IMR-90 (cell line): ENCODE measurements around the gene ADGRG1. TPM values are rescaled to one million over a fixed set of nuclear protein-coding genes. Genes with fewer than 3 reads are reported as not detected.

Experiments
- ATAC-seq: fragments of 200-7000 bp; cut with Tn5 transposase; 2 replicates; pipeline ENCODE4 v1.9.1; 2020; ENCODE audit warnings: low read depth, mild to moderate bottlenecking, moderate library complexity
- BruUV-seq: library from RNA; stranded (reverse); fragments of 400-500 nt; replicated peaks from 2 replicates; lab custom pipeline; 2021; lab: Mats Ljungman, UMichigan
- CTCF ChIA-PET: fragments of 300-600 bp; formaldehyde crosslinking; extraction: SDS; loops from one replicate; lab custom pipeline; 2021; ENCODE audit warnings: antibody characterized with exemption; lab: Yijun Ruan, JAX
- POLR2A ChIA-PET: fragments of 300-600 bp; sonication (Branson Sonifier 250); formaldehyde crosslinking; loops from one replicate; lab custom pipeline; 2022; ENCODE audit warnings: antibody characterized with exemption; ENCODE audit not compliant: unreplicated experiment; lab: Charles Lee
- DNase-seq: peaks from one replicate; pipeline ENCODE4 v3.0.0; 2013
- H2AFZ ChIP-seq: replicated peaks from 2 replicates; pipeline ENCODE3; 2013; ENCODE audit warnings: low read length, mild to moderate bottlenecking; ENCODE audit not compliant: poor library complexity
- H2AK5ac ChIP-seq: 2 replicates; pipeline ENCODE4 v1.6.1; 2013; ENCODE audit warnings: low read depth, low read length, inconsistent platforms
- H2AK9ac ChIP-seq: replicated peaks from 2 replicates; pipeline ENCODE3; 2013; ENCODE audit warnings: mild to moderate bottlenecking, low read depth, low read length, moderate library complexity; ENCODE audit not compliant: poor library complexity
- H2BK120ac ChIP-seq: 2 replicates; pipeline ENCODE4 v1.6.1; 2013; ENCODE audit warnings: low read depth, low read length, inconsistent platforms
- H2BK15ac ChIP-seq: 3 replicates; pipeline ENCODE4 v1.6.1; 2013; ENCODE audit warnings: low read depth, low read length, inconsistent platforms
- H2BK20ac ChIP-seq: 2 replicates; pipeline ENCODE4 v1.6.1; 2013; ENCODE audit warnings: low read depth, mild to moderate bottlenecking, inconsistent platforms, low read length, moderate library complexity
- H2BK5ac ChIP-seq: 2 replicates; pipeline ENCODE4 v1.6.1; 2013; ENCODE audit warnings: mild to moderate bottlenecking, low read depth, low read length, inconsistent platforms; ENCODE audit not compliant: poor library complexity, severe bottlenecking
- H3K14ac ChIP-seq: replicated peaks from 2 replicates; pipeline ENCODE4 v1.6.1; 2013; ENCODE audit warnings: low read depth, low read length, inconsistent platforms
- H3K18ac ChIP-seq: 2 replicates; pipeline ENCODE4 v1.6.1; 2013; ENCODE audit warnings: low read depth, low read length, control low read depth
- H3K23ac ChIP-seq: 2 replicates; pipeline ENCODE4 v1.6.1; 2013; ENCODE audit warnings: low read depth, low read length, inconsistent platforms
- H3K27ac ChIP-seq: 2 replicates; pipeline ENCODE4 v1.5.1; 2013; ENCODE audit warnings: mild to moderate bottlenecking, control low read depth, low read length; ENCODE audit not compliant: insufficient read depth
- H3K27me3 ChIP-seq: 2 replicates; pipeline ENCODE4 v1.6.1; 2013; ENCODE audit warnings: low read length; ENCODE audit not compliant: control insufficient read depth, insufficient read depth
- H3K36me3 ChIP-seq: 2 replicates; pipeline ENCODE4 v1.6.1; 2013; ENCODE audit warnings: low read length, mixed read lengths; ENCODE audit not compliant: control insufficient read depth, insufficient read depth
- H3K4ac ChIP-seq: 2 replicates; pipeline ENCODE4 v1.6.1; 2013; ENCODE audit warnings: low read depth, low read length, inconsistent platforms
- H3K4me1 ChIP-seq: 2 replicates; pipeline ENCODE4 v1.6.1; 2013; ENCODE audit warnings: low read length, mixed read lengths; ENCODE audit not compliant: control insufficient read depth, insufficient read depth
- H3K4me2 ChIP-seq: 2 replicates; pipeline ENCODE4 v1.6.1; 2013; ENCODE audit warnings: low read depth, mild to moderate bottlenecking, control low read depth, low read length, moderate library complexity
- H3K4me3 ChIP-seq: 2 replicates; pipeline ENCODE4 v1.5.1; 2013; ENCODE audit warnings: low read depth, mild to moderate bottlenecking, control low read depth, low read length, moderate library complexity; ENCODE audit not compliant: insufficient read depth
- H3K56ac ChIP-seq: 2 replicates; pipeline ENCODE4 v1.6.1; 2013; ENCODE audit warnings: low read length, inconsistent platforms; ENCODE audit not compliant: insufficient read depth; ENCODE audit errors: extremely low read depth
- H3K79me1 ChIP-seq, 2 experiments: 2 replicates each; pipeline ENCODE4 v1.6.1; 2013; ENCODE audit warnings: low read length in 2 of 2, inconsistent platforms in 1 of 2, low read depth in 1 of 2
- H3K9ac ChIP-seq: 2 replicates; pipeline ENCODE4 v1.6.1; 2013; ENCODE audit warnings: low read depth, low read length, control low read depth
- H3K9me1 ChIP-seq: 2 replicates; pipeline ENCODE4 v1.6.1; 2013; ENCODE audit warnings: low read length, inconsistent platforms; ENCODE audit not compliant: insufficient read depth
- H3K9me3 ChIP-seq: 2 replicates; pipeline ENCODE4 v1.6.1; 2013; ENCODE audit warnings: low read length; ENCODE audit not compliant: control insufficient read depth, insufficient read depth
- H4K20me1 ChIP-seq: 2 replicates; pipeline ENCODE4 v1.6.1; 2013; ENCODE audit warnings: low read length, inconsistent platforms; ENCODE audit not compliant: insufficient read depth
- H4K5ac ChIP-seq: 2 replicates; pipeline ENCODE4 v1.6.1; 2013; ENCODE audit warnings: mild to moderate bottlenecking, low read depth, low read length, control low read depth
- H4K8ac ChIP-seq, 2 experiments: 2 replicates each; pipeline ENCODE4 v1.6.1; 2013; ENCODE audit warnings: low read depth in 2 of 2, low read length in 2 of 2, control low read depth in 1 of 2, inconsistent platforms in 1 of 2
- H4K91ac ChIP-seq: 2 replicates; pipeline ENCODE4 v1.6.1; 2013; ENCODE audit warnings: low read depth, low read length, inconsistent platforms; ENCODE audit not compliant: insufficient read depth
- BHLHE40 ChIP-seq: fragments of 150-350 bp; IDR thresholded peaks from 2 replicates; pipeline ENCODE4 v1.6.1; 2016; ENCODE audit warnings: mild to moderate bottlenecking, low read depth, low read length
- MAZ ChIP-seq: IDR thresholded peaks from 2 replicates; pipeline ENCODE4 v1.6.1; 2012; ENCODE audit warnings: low read depth, mild to moderate bottlenecking, low read length, improper control_type of control experiment, moderate library complexity, borderline replicate concordance
- RCOR1 ChIP-seq: IDR thresholded peaks from 2 replicates; pipeline ENCODE4 v1.6.1; 2012; ENCODE audit warnings: mild to moderate bottlenecking, low read length, improper control_type of control experiment; ENCODE audit not compliant: insufficient replicate concordance
- RFX5 ChIP-seq: IDR thresholded peaks from 2 replicates; pipeline ENCODE4 v1.8.0; 2012; ENCODE audit warnings: low read depth, mild to moderate bottlenecking, low read length, moderate library complexity
- USF2 ChIP-seq: fragments of 150-350 bp; IDR thresholded peaks from 2 replicates; pipeline ENCODE4 v1.6.1; 2017; ENCODE audit warnings: mild to moderate bottlenecking, antibody characterized with exemption, low read length, low read depth
- WGBS, 2 experiments: methylation state at CpG; one replicate each; pipeline versions ENCODE4 v1.1.5 to v1.1.7; 2013; ENCODE audit warnings: missing lambda C conversion rate in 2 of 2; ENCODE audit not compliant: insufficient read length in 1 of 2; ENCODE audit errors: extremely low coverage in 2 of 2; 5-methylcytosine and 5-hydroxymethylcytosine counted together
- dilution Hi-C: fragments of 300-500 bp; cut with HindIII; formaldehyde crosslinking; loops from one replicate; pipeline ENCODE4 v1.14.3; 2018; ENCODE audit warnings: low sequenced_read_pairs; ENCODE audit not compliant: unreplicated experiment
- in situ Hi-C: fragments of 300-500 bp; cut with MboI; formaldehyde crosslinking; loops from 3 replicates; pipeline ENCODE4 v1.14.3; 2019; ENCODE audit warnings: low sequenced_read_pairs, inconsistent platforms, mixed read lengths
- intact Hi-C: fragments of 100-400 bp; cut with micrococcal nuclease; formaldehyde crosslinking; loops from 2 replicates; pipeline ENCODE4 v1.10.0; 2022
- polyA plus RNA-seq, 3 experiments: library from polyadenylated mRNA; depleted of rRNA; stranded (reverse); fragments of >200 nt; gene quantifications; 2 replicates each; pipeline ENCODE4 v1.2.3, GENCODE V29; 2012; ENCODE audit warnings: low replicate concordance in 1 of 3
- total RNA-seq: library from RNA; depleted of rRNA; stranded (reverse); fragments of >200 nt; gene quantifications from 2 replicates; pipeline ENCODE4 v1.2.3, GENCODE V29; 2012
- TF ChIP-seq, protein P1 (sequence below): conservative IDR thresholded peaks from 2 replicates; pipeline ENCODE4 v1.5.1; 2012; ENCODE audit warnings: mild to moderate bottlenecking, low read depth, low read length, improper control_type of control experiment

The ADGRG1 gene
- total and polyA plus RNA-seq, 2 of the 4 experiments (the other 2 are of a cell fraction), result 0.90 to 8.4 TPM

DNA sequence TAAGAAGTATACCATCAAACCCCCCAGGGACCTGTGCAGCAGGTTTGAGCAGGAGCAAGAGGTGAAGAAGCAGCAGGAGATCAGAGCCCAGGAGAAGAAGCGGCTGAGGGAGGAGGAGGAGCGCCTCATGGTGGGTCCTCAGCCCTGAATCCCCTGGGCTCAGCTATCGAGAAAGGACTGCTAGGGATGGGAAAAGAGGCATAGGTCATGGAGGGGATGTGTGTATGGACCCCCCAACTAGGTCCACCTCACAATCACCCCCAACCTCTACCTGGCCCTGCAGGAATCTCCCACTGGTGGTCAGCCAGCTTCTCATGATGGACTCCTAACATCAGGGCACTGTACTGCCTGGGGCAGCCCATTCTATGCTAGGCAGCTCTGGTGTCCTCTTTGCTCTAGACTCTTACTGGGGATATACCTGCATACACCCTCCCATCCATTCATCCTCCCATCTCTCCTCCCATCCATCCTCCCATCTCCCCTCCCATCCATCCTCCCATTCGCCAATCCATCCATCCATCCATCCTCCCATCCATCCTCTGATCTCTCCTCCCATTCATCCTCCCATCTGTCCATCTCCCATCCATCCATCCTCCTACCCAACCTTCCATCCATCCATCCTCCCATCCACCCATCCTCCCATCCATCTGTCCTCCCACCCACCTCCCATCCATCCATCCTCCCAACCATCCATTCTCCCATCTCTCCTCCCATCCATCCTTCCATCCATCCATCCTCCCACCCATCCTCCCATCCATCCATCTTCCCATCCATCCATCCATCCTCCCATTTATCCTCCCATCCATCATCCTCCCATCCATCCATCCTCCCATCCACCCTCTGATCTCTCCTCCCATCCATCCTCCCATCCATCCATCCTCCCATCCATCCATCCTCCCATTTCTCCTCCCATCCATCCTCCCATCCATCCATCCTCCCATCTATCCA lies 76.7 kb downstream of the ADGRG1 start (continued):
- no peak for TF ChIP-seq BHLHE40

GRCh38 chr16:57706717-57707116 lies 78.3 kb downstream of the ADGRG1 start:
- H3K56ac ChIP-seq, result no peak overlapping the region
- H3K9ac ChIP-seq, result no peak overlapping the region
- H4K5ac ChIP-seq, result no peak overlapping the region
- ChIA-PET POLR2A (no interaction called here), CTCF (no interaction called here)
- no peak for DNase-seq
- no peak overlapping the region for H3K4me2 ChIP-seq
- no peak overlapping the region for H2BK120ac ChIP-seq
- no peak overlapping the region for H2BK20ac ChIP-seq
- H4K91ac ChIP-seq, result no peak overlapping the region
- no peak overlapping the region for H3K18ac ChIP-seq
- H2AK9ac ChIP-seq, result no peak overlapping the region
- WGBS, 2 experiments, result 38% methylated on average over 1 of the region's 1 CpG; no CpG with 5 or more reads in 1 of the 2 experiments
- intact Hi-C loops, result no loop called here
- H4K8ac ChIP-seq, result no peak overlapping the region
- H3K27ac ChIP-seq, result no peak overlapping the region
- no peaks in the 10 kb centered on the region for H3K9me3 ChIP-seq
- no peaks in the 10 kb centered on the region for H3K36me3 ChIP-seq
- H3K27me3 ChIP-seq, result peaks cover 37% of the 10 kb centered on the region
- H3K4me3 ChIP-seq, result no peak overlapping the region
- no peak overlapping the region for H2AFZ ChIP-seq
- no peak for ATAC-seq
- H3K14ac ChIP-seq, result no peak overlapping the region
- no TSS peak for BruUV-seq
- H3K79me1 ChIP-seq, result no peaks in the 10 kb centered on the region
- TF ChIP-seq RFX5, result no peak
- TF ChIP-seq, protein P1, sequence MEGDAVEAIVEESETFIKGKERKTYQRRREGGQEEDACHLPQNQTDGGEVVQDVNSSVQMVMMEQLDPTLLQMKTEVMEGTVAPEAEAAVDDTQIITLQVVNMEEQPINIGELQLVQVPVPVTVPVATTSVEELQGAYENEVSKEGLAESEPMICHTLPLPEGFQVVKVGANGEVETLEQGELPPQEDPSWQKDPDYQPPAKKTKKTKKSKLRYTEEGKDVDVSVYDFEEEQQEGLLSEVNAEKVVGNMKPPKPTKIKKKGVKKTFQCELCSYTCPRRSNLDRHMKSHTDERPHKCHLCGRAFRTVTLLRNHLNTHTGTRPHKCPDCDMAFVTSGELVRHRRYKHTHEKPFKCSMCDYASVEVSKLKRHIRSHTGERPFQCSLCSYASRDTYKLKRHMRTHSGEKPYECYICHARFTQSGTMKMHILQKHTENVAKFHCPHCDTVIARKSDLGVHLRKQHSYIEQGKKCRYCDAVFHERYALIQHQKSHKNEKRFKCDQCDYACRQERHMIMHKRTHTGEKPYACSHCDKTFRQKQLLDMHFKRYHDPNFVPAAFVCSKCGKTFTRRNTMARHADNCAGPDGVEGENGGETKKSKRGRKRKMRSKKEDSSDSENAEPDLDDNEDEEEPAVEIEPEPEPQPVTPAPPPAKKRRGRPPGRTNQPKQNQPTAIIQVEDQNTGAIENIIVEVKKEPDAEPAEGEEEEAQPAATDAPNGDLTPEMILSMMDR, result no peak
- no peak for TF ChIP-seq BHLHE40
- no peak for TF ChIP-seq RCOR1
- no peak for TF ChIP-seq MAZ
- TF ChIP-seq USF2, result no peak
- dilution Hi-C loops, result no loop called here
- H3K4me1 ChIP-seq, result no peaks in the 10 kb centered on the region
- H2BK15ac ChIP-seq, result no peak overlapping the region
- H3K9me1 ChIP-seq, result no peaks in the 10 kb centered on the region
- no peak overlapping the region for H2AK5ac ChIP-seq
- no peak overlapping the region for H3K23ac ChIP-seq
- in situ Hi-C loops, result no loop called here
- H2BK5ac ChIP-seq, result no peak overlapping the region
- H3K4ac ChIP-seq, result no peak overlapping the region
- no peaks in the 10 kb centered on the region for H4K20me1 ChIP-seq
